HG02870 (cell line): ENCODE results near the gene AGBL4.

Source experiments
- ATAC-seq: cut with Tn5 transposase; IDR thresholded peaks from one replicate; pipeline ENCODE4 v1.9.1; 2021; ENCODE audit warnings: mild to moderate bottlenecking, moderate library complexity; ENCODE audit not compliant: unreplicated experiment

The AGBL4 gene

DNA sequence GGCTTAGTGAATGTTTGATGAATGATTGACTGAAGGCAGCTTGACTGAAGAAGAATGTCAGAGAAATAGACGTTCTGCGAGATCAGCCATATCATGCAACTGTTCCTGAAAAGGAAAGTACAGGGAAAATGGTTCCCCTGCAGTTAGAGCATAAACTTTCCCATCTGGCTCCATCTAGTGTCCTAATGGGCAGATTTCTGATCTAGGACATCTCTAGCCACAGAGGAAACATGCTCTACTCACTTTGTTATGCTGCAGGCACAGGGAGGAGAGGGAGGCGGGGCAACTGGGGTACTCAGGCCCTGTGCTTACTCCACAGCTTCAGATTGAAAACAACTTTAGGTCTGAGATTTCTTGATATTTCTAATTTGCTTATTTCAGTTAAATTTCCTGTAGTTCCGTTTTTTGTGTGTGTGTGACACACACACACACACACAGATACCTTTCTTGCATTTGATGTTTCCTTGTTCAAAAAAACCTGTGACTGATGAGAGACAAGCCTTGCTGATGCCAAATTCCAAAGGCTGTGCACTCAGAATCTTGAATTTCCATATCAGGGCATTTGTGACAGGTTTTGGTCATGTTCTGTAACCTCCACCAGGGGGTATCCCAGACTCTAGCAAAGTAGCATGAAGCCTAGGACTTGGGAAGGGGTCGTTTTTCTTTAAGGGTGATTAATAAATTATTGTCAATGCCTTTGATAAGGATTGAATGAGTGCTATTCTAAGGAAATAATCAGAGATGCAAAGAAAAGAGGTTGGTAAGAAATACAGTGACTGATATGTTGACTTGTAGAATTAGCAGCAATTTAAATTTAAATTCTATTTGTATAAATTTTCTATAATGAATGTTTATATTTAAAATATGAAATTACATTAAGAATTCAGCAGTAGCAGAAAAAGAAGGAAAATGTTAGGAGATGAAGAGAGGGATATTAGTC, 1107.4 kb downstream of the AGBL4 start:
- no peak for ATAC-seq

DNA sequence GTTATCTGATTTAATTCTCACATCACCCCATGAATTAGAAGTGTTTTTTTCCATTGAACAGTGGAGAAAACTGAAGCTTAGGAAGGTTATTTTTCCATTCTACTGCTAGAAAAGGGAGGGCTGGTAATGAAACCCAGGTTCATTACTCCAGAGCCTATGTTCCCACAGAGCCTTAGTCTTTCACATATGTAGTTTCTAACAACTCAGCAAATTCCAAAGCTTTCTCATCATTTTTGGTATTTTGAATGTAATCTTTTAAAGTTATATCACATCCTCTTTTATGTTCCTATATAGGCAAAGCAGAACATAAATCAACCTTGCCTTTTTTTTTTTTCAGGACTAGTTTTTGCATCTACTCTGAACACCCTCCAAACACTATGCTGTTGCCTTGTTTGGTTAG, 1115.1 kb downstream of the AGBL4 start:
- ATAC-seq: no peak

DNA sequence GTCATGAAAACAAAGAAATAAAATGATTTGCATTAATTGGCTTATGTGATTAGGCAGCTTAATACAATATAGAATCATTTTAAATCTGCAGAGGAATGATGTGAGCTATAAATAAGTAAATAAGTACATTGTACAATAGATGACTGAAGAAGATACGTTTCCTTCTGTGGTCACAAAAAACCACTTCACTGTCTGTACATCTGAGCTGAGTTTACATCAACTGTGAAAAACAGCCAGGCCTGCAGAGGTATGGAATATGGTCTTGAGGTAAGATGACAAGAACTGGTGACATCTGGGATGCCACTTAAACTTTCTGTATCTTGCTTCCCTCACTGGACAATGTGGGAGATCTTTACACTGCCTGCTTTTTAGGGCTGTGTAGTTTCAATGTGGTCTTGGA, 1117.0 kb downstream of the AGBL4 start:
- ATAC-seq: no peak

DNA sequence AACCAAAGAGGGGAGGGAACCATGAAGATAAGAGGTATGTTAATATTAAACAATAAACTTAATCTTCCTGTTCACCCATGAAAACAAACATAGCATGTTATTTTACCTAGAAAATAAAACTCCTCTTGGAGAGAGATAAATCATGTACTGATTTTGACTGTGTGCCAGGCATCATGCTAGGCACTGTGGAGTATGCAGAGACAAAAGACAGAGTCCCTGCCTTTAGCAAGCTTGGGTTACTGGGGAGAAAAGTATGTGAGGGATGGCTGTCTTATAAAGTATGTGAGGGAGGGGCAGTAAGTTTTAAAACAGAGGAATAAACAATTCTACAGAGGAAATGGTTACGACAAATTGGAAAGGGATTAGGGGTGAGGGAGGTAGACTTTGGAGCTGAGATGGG, 1117.6 kb downstream of the AGBL4 start:
- no peak for ATAC-seq

DNA sequence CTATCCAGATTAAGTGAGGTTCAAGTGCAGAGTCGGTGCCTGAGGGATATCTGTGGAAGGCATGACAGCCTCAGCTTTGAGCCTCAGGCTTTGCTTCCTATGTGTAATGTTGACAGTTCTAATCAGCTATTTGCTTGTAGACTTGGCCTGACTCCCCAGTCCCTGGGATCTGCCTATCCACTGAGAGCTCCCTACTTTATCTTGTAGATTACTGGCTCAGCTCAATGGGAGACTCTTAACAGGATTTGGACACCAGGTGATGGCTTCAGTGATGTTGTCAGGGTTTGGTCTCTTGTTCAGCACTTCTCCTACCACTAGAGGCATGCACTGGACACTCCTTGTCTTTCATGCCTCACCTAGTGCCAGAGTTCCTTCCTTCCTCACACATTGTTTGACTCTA, 1120.5 kb downstream of the AGBL4 start:
- no peak for ATAC-seq

DNA sequence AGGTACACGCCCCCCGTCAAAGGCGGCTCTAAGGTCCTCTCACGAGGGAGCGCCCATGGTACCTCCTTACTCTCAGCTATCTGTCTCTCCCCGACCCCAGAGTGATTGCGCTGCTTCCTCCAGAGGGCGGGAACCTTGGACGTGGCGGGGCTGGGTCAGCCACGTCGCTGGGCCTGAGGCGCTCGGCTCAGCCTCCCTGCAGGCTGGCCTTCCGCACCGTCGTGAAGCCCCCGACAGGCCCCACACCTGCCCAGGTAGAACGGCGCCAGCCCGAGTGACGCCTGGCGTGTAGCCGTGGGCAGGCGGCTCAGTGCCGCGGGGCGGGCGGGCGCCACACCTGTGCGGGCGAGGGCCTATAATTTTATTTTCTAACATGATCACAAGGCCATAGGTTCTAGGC, 1124.9 kb downstream of the AGBL4 start:
- ATAC-seq: no peak

DNA sequence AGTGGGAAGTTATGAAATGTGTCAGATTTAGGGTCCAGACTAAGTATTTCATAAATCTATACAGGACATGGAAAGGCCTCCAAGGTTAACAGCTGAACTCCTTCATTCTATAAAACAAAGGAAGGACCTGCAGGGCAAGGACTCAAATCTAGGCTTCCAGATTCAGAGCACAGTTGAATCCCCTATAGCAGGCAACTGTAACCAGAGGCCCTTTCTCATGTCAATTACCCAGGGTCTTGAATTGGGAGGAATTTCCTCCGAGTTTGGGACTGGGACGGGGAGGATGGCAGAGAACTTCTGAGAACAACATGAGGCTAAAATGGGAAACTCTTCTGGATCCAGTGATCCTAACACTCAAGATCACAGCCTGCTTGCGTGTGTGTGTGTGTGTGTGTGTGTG, 1134.1 kb downstream of the AGBL4 start:
- ATAC-seq: no peak

DNA sequence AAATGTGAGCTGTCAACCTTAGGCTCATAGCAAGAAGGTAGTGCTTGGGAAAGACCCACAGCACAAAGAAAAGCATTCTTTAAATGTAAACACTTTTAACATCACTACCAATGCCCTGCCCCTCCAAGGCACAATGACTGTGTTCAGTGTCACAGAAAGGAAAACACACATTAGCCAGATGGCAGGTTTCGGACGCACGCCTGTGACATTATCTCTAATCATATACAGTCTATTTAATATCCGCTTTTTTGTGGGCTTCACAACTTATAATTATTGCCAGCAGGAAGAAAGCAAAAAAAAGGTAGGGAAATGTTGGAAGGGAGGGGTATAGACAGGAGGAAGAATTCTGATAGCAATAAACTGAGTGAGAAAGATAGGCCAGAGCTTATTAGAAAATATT, 1134.7 kb downstream of the AGBL4 start:
- ATAC-seq: no peak

DNA sequence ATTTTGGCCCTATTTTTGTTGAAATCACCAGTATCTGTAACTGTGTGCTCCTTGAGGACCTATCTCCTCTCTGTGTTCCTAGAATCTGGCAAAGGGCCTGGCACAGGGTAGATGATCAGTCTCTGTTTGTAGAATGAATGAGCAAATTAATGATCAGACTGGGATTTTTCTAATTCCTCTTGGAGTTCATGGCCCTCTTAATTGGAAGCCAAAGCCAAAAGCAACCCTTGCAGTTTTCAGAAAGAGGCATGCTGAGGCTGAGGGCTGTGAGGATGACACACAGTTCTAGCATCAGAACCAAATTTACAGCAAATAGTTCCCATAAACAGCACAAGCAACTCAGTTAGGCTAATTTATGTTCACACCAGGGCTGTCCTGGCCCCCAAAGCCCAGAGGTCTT, 1136.0 kb downstream of the AGBL4 start:
- no peak for ATAC-seq

DNA sequence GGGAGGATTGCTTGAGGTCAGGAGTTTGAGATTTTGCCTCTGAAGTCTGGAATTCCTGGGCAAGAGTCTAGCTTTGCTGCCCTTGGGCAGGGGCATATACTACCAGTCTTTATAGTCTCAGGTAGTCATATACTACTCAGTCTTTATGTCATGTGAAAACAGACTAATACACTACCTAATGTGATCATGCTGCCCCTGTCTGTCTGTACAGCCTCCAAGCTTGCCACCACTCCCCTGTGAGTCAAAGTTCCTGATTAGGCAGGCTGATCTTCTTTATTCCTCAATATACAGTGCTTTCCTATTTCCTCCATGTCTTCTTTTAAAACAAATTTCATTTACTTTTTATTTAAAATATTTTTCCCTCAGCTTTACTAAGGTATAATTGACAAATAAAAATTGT, 1141.7 kb downstream of the AGBL4 start:
- ATAC-seq: no peak

DNA sequence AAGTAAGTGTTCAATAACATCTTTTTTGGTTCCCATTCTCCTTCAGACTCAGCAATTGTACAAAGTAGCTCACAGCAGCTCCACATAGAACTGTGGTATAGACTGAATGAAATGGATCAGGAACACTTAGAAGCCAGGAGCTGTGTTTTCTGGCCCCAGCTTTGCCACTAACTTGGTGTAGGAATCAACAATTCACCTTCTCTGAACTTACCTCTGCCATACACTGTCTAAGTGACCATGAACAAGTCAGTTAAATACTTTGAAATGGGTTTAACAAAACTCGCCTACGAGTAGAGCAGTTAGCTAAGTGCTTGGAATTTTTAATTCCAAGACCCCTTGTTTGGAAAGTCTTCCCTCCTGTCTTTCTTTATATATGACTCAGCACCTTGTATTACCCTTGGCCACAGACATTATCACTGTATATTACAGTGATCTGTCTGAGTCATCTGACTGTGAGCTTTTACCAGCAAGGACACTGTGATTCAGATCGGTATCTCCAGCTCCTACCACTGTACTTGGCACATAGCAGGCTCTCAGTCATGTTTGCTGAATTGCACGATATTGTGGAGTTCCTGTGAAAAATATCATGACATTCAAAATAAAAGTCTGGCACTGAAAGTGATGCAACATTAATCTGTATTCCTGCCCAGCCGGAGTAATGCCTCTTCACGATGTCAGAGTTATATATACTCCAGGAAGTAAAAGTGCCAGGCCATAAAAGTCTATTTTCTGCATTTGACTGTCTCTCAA, 1145.4 kb downstream of the AGBL4 start:
- no peak for ATAC-seq

DNA sequence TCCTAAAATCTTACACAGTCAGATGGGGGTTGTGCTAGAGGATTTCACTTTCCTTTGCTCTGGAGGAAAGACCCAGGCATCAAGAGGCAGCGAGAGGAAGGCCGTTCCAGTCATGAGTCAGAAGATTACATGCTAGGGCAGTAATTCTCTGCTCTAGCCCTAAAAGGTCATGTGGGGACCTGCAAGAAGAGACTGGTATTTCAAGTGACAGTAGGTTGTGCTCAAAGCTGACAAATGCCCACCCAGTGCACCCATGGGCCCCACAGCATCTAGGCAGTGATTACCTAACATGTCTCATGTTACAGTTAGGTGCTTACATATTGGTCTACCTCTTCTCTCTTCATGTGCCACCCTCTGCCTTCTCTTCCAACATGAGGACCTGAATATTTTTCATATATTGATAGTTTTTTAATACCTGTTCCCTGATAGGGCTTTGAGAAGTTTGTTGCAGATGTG, 1147.4 kb downstream of the AGBL4 start:
- ATAC-seq: no peak

DNA sequence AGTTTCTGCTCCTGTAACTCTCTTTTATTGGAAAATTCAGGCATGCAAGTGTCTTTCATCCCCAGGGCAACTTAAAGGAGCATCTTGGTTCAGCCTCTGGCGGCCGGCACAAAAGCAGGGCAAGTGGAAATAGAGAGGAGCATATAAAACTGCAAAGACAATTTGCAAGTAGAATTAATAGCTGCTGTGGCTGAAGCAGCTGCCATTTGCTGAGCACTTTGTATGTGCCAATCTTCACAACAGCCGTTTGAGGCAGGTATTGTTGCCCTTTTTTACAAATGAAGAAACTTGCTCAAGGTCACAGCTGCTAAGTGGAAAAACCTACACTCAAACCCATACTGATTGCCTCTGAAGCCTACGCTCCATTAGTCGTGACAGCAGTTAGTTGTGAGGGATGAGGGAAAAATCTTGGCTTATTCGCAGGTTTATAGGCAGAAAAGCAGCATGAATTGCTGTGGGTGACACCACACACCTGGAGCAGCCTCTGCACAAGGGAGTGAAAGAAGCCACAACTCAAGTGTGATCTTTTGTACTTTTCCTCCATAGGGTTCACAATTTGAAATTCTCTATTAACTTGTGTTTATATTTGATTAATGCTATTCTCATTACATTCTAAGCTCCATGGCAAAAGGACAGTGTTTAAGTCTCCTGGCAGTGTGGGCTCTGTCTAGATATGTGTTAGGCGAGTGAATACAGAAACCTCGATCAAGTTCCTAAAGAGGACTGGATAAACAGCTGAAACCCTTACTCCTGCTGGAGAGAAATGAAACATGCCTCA, 1148.0 kb downstream of the AGBL4 start:
- no peak for ATAC-seq

DNA sequence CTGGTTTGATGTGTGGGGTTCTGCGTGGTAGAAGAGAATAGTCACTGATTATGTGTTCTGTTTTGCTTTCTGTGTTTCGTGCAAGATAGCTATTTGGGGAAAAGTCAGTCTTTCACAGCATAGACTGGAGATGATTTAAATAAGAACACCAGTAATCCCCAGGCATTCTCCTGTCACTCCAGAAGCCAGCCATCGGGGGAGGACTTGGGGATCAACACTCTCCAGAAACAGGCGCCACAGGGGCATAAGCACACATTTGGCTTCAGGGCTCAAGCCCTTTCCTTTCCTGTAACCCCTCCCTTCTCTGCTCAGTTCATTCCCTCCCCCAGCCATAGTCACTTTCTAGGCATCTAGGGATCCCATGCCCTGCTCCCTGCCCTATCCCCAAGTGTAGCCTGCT, 1149.8 kb downstream of the AGBL4 start:
- no peak for ATAC-seq

DNA sequence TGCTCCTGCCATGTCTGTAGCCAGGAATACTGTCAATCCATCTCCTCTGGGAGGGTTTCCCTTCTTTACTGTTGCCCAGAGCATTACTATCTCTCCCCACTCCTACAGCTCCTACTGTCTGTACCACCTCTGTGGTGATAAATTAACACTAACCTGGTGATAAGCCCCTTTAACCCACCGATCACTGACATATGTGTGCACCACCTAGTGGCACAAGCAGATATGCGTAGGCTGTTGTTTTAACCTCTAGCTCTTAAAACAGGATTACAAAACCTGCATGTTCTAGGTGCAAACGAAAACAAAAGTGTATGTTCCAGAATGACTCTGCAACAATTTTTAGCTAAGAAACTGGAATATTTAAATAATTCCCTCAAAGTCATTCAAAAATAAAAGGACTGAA, 1153.2 kb downstream of the AGBL4 start:
- ATAC-seq: peak; percentile 80

DNA sequence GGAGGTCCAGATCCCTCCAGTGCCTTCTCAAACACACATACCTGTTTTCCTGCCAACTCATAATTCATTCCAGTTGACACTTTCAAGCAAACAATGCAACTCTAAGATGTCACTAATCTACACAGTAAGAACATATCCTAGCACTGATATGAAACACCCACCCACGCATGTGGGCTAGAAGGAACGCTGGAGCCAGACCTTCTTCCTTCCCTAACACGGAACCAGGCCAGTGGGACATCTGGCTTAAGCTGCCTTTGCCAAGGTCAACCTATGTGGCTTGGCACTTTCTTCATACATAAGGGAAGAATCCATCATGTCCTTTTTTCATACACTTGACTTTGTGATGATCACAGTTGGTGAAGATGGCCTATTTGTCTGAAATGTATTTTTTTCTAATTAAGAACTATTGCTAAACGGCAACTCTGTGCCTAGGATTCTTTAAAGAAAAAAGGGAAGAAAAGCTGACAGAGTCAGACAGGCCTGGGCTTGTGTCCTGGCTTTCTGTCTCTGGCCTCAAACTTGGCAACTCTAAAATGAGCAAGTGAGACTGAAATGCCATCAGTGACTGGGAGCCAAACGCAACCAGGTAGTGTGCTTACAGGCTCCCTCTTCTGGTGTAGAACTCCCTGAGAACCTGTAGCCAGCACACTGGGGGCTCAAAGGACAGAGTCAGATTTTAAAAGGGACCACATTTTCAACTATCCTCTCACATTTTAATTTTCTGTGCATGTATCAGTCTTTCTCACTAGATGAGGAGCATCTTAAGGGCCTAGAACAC, 1154.4 kb downstream of the AGBL4 start:
- ATAC-seq: no peak

DNA sequence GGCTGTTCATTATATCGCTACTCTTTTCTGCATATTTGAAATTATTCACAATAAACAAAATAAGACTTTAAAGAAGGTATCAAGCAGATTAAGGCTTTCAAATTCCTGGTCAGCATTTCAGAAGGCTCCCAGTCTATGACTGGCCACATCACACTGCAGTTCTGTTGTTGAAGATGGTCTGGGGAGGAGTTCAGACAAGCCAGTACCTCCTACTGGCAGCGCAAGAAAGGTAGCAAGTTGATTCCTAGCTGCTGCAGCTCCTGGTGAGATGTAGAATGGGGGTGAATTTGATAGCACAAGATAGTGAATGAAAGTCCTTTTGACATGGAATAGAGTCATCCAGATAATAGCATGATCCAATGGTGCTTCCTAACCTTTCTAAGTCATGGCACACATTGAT, 1158.8 kb downstream of the AGBL4 start:
- ATAC-seq: no peak

DNA sequence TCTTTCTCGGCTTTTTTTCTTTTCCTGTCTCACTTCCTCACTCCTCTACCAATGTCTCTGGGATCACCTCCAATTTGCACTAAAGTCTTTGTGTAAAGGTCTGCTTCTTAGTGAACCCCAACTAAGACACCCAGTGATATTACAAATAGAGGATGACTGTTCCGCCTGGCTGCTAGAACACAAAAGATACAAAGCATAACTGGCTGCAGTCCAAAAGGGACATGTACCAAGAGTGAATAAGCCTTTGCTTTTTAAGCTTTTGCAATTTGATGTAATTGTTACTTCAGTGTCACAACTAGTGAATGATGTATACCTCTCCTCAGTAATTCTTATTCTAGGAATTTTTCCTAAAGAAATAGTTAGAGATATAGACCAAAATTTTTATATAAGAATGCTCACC, 1164.3 kb downstream of the AGBL4 start:
- no peak for ATAC-seq

DNA sequence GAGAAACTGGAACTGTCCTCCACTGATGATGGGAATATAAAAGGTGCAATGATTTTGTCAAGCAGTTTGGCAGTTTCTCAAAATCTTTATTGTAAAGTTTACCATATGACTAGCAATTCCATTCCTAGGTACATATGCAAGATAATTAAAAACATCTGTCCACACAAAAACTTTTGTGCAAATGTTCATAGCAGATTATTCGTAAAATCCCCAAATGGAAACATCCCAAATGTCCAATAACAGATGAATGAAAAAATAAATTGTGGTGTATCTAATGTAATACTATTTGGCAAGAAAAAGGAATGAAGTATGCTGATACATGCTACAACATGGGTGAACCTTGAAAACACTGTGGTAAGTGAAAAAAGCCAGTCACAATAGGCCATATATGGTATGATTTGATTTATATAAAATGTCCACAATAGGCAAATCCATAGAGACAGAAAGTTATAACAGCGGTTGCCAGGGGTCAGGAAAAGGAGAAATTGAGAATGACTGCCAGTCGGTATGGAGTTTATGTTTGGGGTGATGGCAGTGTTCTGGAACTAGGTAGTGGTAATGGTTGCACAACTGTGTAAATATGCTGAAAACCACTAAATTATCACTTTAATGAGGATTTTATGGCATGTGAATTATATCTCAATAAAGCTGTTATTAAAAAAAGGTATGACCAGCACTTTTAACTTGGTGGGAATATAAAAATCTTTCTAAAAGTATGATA, 1165.4 kb downstream of the AGBL4 start:
- no peak for ATAC-seq

DNA sequence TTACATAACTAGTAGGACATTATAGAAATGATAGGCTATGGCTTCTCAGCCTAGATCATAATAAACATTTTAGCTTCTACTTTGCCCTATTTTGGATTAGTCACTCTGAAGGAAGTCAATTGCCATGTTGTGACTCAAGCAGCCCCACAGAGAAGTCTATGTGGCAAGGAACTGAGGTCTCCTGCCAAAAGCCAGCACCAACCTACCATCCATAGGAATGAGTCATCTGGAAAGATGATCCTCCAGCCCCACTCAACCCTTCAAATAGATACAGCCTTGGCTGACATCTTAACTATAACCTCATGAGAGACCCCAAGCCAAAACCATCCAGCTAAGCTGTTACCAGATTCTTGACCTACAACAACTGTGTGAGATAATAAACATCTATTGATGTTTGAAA, 1170.7 kb downstream of the AGBL4 start:
- no peak for ATAC-seq
